Activated T-cell treated with anti-CD3 and anti-CD28 coated beads, Interleukin-2, amount 50 U/mL, for 48 hours (primary cell): ENCODE data around the gene HLA-DPA1.
A peak's percentile ranks its signal among the peaks of the same experiment; 100 is the strongest.

Experiments
- DNase-seq, 2 experiments: peaks; one replicate each; pipeline ENCODE4 v3.0.0-alpha.2; 2020

HLA-DPA1 gene

DNA sequence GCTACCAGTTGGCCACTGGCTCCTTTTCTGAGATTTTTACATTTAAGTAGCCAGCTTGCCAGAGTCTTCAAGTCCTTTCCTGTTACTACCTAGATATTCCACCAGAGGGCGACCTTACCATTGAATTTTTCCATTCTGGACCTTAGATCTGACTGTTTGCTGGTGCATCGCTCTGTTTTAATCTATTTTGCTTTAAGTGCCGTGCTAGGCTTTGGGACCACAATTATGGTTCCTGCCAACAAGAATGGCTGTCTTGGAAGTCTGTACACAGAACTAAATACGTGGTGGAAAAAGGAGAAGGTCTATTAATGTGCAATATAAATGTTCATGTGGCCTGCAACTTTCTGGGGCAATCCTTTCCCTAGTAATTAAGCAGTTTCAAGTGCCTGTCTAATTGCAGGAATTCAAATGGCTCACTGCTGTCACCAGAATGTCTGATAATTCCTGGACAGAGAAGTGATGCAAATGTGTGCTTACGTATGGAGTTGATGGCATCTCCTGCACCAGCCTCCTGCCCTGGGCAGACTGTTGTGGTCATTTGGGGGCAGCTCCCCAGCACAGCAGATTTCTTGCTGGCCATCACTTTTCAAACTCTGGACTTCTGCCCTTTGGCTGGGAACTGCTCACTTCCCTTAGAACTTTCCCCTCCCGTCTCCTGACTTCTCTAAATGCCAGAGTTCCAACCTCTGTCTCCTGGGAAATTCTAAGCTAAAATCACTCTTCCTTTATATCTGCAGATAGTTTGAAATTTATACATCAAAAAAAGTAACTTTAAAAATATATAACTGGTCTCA lies 58.4 kb downstream of the HLA-DPA1 start:
- peak in 1 of 2 experiments; percentile 38 for DNase-seq
